Suprapubic skin (tissue), 4 donors: Measurements from ENCODE around the gene CACNA2D3. TPM values are rescaled to one million over a fixed set of nuclear protein-coding genes. Genes with fewer than 3 reads are reported as not detected.

Experiments used
- DNase-seq, 2 donors: peaks; one replicate each; pipeline ENCODE4 v3.0.0-alpha.2; 2019; ENCODE audit warnings: low spot score in 2 of 2
- H3K27ac ChIP-seq: fragments of 200-600 bp; sonication (generic); one replicate; pipeline ENCODE4 v1.5.1; 2019
- H3K27me3 ChIP-seq: fragments of 200-600 bp; sonication (generic); one replicate; pipeline ENCODE4 v1.5.1; 2019
- H3K36me3 ChIP-seq: fragments of 200-600 bp; sonication (generic); one replicate; pipeline ENCODE4 v1.5.1; 2019
- H3K4me1 ChIP-seq: fragments of 200-600 bp; sonication (generic); one replicate; pipeline ENCODE4 v1.5.1; 2019
- H3K4me3 ChIP-seq: fragments of 200-600 bp; sonication (generic); one replicate; pipeline ENCODE4 v1.5.1; 2019; ENCODE audit warnings: mild to moderate bottlenecking
- H3K9me3 ChIP-seq: fragments of 200-600 bp; sonication (generic); one replicate; pipeline ENCODE4 v1.5.1; 2019
- CTCF ChIP-seq, 2 donors: fragments of 200-600 bp in 1 of 2; fragments of 450-650 bp in 1 of 2; sonication (generic) in 1 of 2; IDR thresholded peaks; one replicate each; pipeline ENCODE4 v1.5.1; 2016 to 2019; ENCODE audit warnings: antibody characterized with exemption in 2 of 2, mild to moderate bottlenecking in 1 of 2, moderate library complexity in 1 of 2
- EP300 ChIP-seq: sonication (generic); formaldehyde crosslinking; IDR thresholded peaks from one replicate; pipeline ENCODE4 v1.6.1; 2017; ENCODE audit warnings: antibody characterized with exemption
- POLR2A ChIP-seq, 2 donors: fragments of 450-650 bp; IDR thresholded peaks; one replicate each; pipeline ENCODE4 v1.6.1; 2017; ENCODE audit warnings: antibody characterized with exemption in 2 of 2, mild to moderate bottlenecking in 2 of 2, moderate library complexity in 2 of 2
- POLR2AphosphoS5 ChIP-seq, 3 donors: sonication (generic); formaldehyde crosslinking; IDR thresholded peaks; one replicate each; pipeline ENCODE4 v1.6.1; 2017; ENCODE audit warnings: antibody characterized with exemption in 3 of 3
- WGBS: methylation state at CpG from one replicate; pipeline ENCODE4 v1.1.5; 2018; 5-methylcytosine and 5-hydroxymethylcytosine counted together
- total RNA-seq, 4 donors: library from RNA; depleted of rRNA; stranded (reverse); fragments of >200 nt; gene quantifications; one replicate each; pipeline ENCODE4 v1.1.0, GENCODE V29; 2016

The CACNA2D3 gene
- total RNA-seq, 4 donors from 2014 or later, result 0.42 to 2.8 (median 0.95) TPM

- WGBS, result 79% methylated on average over 2 of the region's 2 CpGs
- Histone ChIP-seq H3K9me3 (no peaks in the 10 kb centered on the region), H3K36me3 (no peaks in the 10 kb centered on the region), H3K27me3 (peaks cover 26% of the 10 kb centered on the region), H3K27ac (no peak overlapping the region), H3K4me3 (no peak overlapping the region), H3K4me1 (no peaks in the 10 kb centered on the region)
- no peak for DNase-seq
- TF ChIP-seq POLR2A (IDR thresholded peaks at IDR 0.05) (no peak), EP300 (no peak), POLR2AphosphoS5 (IDR thresholded peaks at IDR 0.05) (no peak), CTCF (IDR thresholded peaks at IDR 0.05) (no peak)
Observed at GRCh38 chr3:54341811-54342210, 219.5 kb downstream of the CACNA2D3 start.

- H3K4me3 ChIP-seq, result no peak overlapping the region
- H3K9me3 ChIP-seq, result no peaks in the 10 kb centered on the region
- TF ChIP-seq POLR2AphosphoS5 (IDR thresholded peaks at IDR 0.05) (no peak), CTCF (IDR thresholded peaks at IDR 0.05) (no peak), EP300 (no peak), POLR2A (IDR thresholded peaks at IDR 0.05) (no peak)
- WGBS, result 32% methylated on average over 8 of the region's 9 CpGs
- H3K36me3 ChIP-seq, result no peaks in the 10 kb centered on the region
- peaks cover 26% of the 10 kb centered on the region for H3K27me3 ChIP-seq
- H3K27ac ChIP-seq, result no peak overlapping the region
- no peaks in the 10 kb centered on the region for H3K4me1 ChIP-seq
- no peak for DNase-seq
Observed at GRCh38 chr3:54342676-54343075, 220.3 kb downstream of the CACNA2D3 start.

GRCh38 chr3:54343495-54343894 is 221.1 kb downstream of the CACNA2D3 start:
- WGBS, result 94% methylated on average over 1 of the region's 1 CpG
- DNase-seq, result no peak

GRCh38 chr3:54344601-54345231 is 222.4 kb downstream of the CACNA2D3 start:
- Histone ChIP-seq H3K27ac (no peak overlapping the region), H3K27me3 (peaks cover 26% of the 10 kb centered on the region), H3K4me3 (no peak overlapping the region), H3K36me3 (no peaks in the 10 kb centered on the region), H3K4me1 (no peaks in the 10 kb centered on the region), H3K9me3 (no peaks in the 10 kb centered on the region)
- TF ChIP-seq EP300 (no peak), CTCF (IDR thresholded peaks at IDR 0.05) (no peak), POLR2A (IDR thresholded peaks at IDR 0.05) (no peak), POLR2AphosphoS5 (IDR thresholded peaks at IDR 0.05) (no peak)
- DNase-seq, result no peak
- 66% methylated on average over 8 of the region's 8 CpGs for WGBS

More at GRCh38 chr3:54343495-54343894, 221.1 kb downstream of the CACNA2D3 start:
- Histone ChIP-seq H3K9me3 (no peaks in the 10 kb centered on the region), H3K4me1 (no peaks in the 10 kb centered on the region), H3K27me3 (peaks cover 26% of the 10 kb centered on the region), H3K36me3 (no peaks in the 10 kb centered on the region), H3K27ac (no peak overlapping the region), H3K4me3 (no peak overlapping the region)
- TF ChIP-seq POLR2A (IDR thresholded peaks at IDR 0.05) (no peak), CTCF (IDR thresholded peaks at IDR 0.05) (no peak)

DNA sequence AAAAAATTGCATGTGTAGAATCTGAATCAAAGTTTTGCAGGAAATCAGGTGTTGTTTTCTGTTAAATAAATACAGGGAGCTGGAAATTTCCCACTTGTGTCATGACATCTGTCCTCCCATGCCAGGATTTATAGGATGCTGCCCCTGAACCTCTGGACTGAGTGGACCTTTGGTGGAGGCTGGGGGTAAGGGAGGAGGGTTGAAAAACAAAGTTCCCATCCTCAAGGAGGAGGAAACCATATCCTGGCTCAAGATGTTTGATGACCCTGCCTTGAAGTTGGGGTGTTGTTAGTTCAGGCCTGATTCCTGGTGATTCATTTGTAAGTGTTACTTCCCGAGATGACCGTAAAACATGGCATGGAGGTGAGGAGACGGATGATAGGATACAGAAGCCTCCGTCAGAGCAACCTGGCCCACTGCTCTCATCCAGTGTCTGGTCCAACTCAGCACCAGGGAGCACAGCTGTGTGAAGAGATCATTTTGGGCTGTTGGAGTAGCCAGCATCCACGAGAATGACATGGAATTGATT is 223.6 kb downstream of the CACNA2D3 start:
- TF ChIP-seq EP300 (no peak), POLR2A (IDR thresholded peaks at IDR 0.05) (no peak), POLR2AphosphoS5 (IDR thresholded peaks at IDR 0.05) (no peak), CTCF (IDR thresholded peaks at IDR 0.05) (no peak)
- Histone ChIP-seq H3K27ac (no peak overlapping the region), H3K4me3 (no peak overlapping the region), H3K27me3 (peaks cover 22% of the 10 kb centered on the region), H3K4me1 (no peaks in the 10 kb centered on the region), H3K9me3 (no peaks in the 10 kb centered on the region), H3K36me3 (no peaks in the 10 kb centered on the region)
- 82% methylated on average over 5 of the region's 5 CpGs for WGBS
- DNase-seq, result no peak
